ENCODE results near the gene SOWAHD.
"Not testable (repeated sequence)": the region's sequence is repeated elsewhere in the genome, so short reads cannot be mapped to it uniquely, and the experiment has no call there.

SOWAHD gene

GRCh38 chrX:119759248-119759766 lies 919 bp downstream of the SOWAHD start:
- no peak for DNase-seq

- DNase-seq, result no peak
Observed at GRCh38 chrX:119760026-119760877, 1.9 kb downstream of the SOWAHD start.

- DNase-seq, result peak; percentile 54
Observed at GRCh38 chrX:119762718-119763117, 4.3 kb downstream of the SOWAHD start.

GRCh38 chrX:119763181-119763580 lies 4.8 kb downstream of the SOWAHD start:
- peak; percentile 92 for DNase-seq

- DNase-seq, result no peak
Observed at GRCh38 chrX:119763836-119764387, 5.5 kb downstream of the SOWAHD start.

GRCh38 chrX:119768436-119768835 lies 10.0 kb downstream of the SOWAHD start:
- DNase-seq, result peak; percentile 70

- DNase-seq, result not testable (repeated sequence)
Observed at GRCh38 chrX:119769388-119769787, 11.0 kb downstream of the SOWAHD start.

- no peak for DNase-seq
Observed at GRCh38 chrX:119775517-119776238, 17.3 kb downstream of the SOWAHD start.

- no peak for DNase-seq
Observed at GRCh38 chrX:119778829-119779228, 20.4 kb downstream of the SOWAHD start.

GRCh38 chrX:119783026-119783425 lies 24.6 kb downstream of the SOWAHD start:
- DNase-seq, result no peak

- peak; percentile 40 for DNase-seq
Observed at GRCh38 chrX:119784747-119785446, 26.5 kb downstream of the SOWAHD start.

GRCh38 chrX:119790977-119791436 lies 32.6 kb downstream of the SOWAHD start:
- DNase-seq, result no peak

GRCh38 chrX:119791437-119792231 lies 33.2 kb downstream of the SOWAHD start, which contains the start of gene RPL39:
RPL39 (minus strand) TSS chrX:119791630; CDS start chrX:119791576, 54 bp downstream.
- peak; percentile 88 for DNase-seq

GRCh38 chrX:119801253-119802221 lies 43.1 kb downstream of the SOWAHD start:
- DNase-seq, result no peak

- no peak for DNase-seq
Observed at GRCh38 chrX:119802546-119802945, 44.2 kb downstream of the SOWAHD start.

GRCh38 chrX:119808461-119808860 lies 50.1 kb downstream of the SOWAHD start:
- DNase-seq, result not testable (repeated sequence)

- peak; percentile 9 for DNase-seq
Observed at GRCh38 chrX:119809185-119809666, 50.8 kb downstream of the SOWAHD start.

All from EL (cell line).